ENCODE data around the gene PCDHGC4. TPM values are rescaled to one million over a fixed set of nuclear protein-coding genes. Genes with fewer than 3 reads are reported as not detected.

The PCDHGC4 gene
- total RNA-seq, 1 donor from 2014 or later: 3.6 TPM

DNA sequence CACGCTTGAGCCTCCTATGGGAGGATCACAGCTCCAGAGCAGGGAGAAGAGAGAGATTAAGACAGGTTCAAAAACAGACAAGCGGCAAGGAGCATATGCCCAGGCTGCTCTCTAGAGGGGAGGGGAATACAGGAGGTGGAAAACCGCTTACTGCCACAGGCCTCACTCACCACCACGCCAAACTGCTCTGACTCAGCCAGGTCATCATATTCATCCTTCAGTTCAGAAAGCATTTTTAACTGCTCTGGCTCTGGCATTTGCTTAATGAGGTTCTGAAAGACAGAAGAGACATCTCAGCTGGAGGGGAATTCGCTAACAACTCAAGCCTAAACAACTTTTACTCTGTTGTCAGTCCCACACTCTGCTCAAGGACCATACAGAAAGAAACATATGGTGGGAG, 44.2 kb downstream of the PCDHGC4 start:
- DNase-seq (ENCODE audit: low spot score): no peak

DNA sequence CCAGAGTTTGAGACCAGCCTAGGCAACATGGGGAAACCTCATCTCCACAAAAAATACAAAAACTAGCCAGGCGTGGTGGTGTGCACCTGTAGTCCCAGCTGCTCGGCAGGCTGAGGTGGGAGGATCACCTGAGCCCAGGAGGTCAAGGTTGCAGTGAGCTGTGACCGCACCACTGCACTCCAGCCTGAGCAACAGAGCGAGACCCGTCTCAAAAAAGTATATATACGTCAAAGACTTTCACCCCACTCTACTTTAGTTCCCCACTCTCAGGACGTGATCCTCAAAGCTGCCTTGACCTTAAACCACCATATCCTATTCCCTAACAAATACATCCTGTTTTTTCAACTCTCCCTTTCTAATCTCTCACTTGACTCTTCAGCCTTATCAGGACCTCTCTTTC, 45.0 kb downstream of the PCDHGC4 start:
- DNase-seq (ENCODE audit: low spot score): no peak

DNA sequence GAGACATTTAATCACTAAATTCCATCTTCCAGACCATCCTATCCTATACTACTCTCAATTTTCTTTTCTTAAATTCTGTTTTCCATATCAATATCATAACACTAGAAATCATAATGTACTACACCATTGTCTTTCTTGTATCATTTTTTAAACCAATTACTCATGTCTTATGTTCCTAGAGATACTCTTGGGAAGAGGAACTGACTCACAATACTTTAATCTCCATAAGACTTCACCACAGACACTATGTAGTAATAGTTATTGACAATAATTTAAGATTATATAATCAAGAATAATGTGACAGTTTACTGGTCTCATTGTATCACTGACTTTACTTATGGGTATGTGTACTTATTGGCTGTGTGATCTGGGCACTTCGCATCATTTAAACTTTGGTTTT, 47.9 kb downstream of the PCDHGC4 start:
- DNase-seq (ENCODE audit: low spot score): no peak

DNA sequence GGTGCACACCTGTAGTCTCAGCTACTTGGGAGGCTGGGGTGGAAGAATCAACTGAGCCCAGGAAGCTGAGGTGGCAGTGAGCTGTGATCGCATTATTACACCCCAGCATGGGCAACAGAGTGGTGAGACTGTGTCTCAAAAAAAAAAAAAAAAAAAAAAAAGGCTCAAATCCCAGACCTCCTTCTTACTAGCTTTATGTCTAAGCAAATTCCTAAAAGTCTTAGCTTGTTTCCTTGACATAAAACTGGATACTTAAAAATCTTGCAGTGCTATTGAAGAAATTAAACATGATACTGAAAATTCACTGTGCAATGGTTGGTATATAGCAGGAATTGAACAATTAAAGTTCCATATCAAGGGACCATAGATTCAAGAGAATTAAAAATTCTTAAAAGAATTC, 49.1 kb downstream of the PCDHGC4 start:
- no peak for DNase-seq (ENCODE audit: low spot score)

DNA sequence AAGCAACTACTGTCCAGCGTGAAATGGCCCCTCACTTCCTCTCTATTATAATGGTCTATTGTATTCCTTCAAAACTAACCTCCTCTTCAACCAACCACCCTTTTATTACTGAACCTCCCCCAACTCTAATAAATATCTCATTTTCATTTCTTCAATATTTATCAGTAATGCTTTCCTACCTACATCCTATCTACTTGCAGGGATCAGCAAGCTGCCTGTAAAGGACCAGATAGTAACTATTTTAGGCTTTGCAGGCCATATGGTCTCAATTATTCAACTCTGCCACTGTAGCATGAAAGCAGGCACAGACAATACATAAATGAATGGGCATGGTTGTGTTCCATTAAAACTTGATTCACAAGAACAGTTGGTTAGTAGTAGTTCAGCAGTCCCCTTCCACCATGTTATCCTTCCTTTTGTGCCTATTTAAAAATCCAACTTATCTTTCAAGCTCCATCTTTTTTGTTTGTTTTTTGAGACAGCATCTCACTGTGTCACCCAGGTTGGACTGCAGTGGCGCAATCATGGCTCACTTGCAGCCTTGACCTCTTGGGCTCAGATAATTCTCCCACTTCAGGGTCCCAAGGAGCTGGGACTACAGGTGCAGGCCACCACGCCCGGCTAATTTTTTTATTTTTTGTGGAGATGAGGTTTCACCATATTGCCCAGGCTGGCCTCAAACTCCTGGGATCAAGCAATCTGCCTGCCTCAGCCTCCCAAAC, 49.8 kb downstream of the PCDHGC4 start:
- no peak for DNase-seq (ENCODE audit: low spot score)

Other genes starting within 250 kb of the PCDHGC4 start
- 4.3 TPM for gene PCDHB15, start 239.6 kb upstream of the PCDHGC4 start, total RNA-seq
- gene SLC25A2, start 181.0 kb upstream of the PCDHGC4 start, total RNA-seq: 1.3 TPM
- 56.6 TPM for gene TAF7, start 164.2 kb upstream of the PCDHGC4 start, total RNA-seq
- 0.57 TPM for gene PCDHGA1, start 154.5 kb upstream of the PCDHGC4 start, total RNA-seq
- 2.6 TPM for gene PCDHGA2, start 146.3 kb upstream of the PCDHGC4 start, total RNA-seq
- 2.9 TPM for gene PCDHGA3, start 141.2 kb upstream of the PCDHGC4 start, total RNA-seq
- 3.0 TPM for gene PCDHGB1, start 134.9 kb upstream of the PCDHGC4 start, total RNA-seq
- 4.2 TPM for gene PCDHGA4, start 130.0 kb upstream of the PCDHGC4 start, total RNA-seq
- 4.3 TPM for gene PCDHGB2, start 125.0 kb upstream of the PCDHGC4 start, total RNA-seq
- gene PCDHGA5, start 120.9 kb upstream of the PCDHGC4 start, total RNA-seq: 4.6 TPM
- 3.2 TPM for gene PCDHGB3, start 114.8 kb upstream of the PCDHGC4 start, total RNA-seq
- gene PCDHGA6, start 111.1 kb upstream of the PCDHGC4 start, total RNA-seq: 6.1 TPM
- 5.8 TPM for gene PCDHGA7, start 102.3 kb upstream of the PCDHGC4 start, total RNA-seq
- 8.0 TPM for gene PCDHGB4, start 97.3 kb upstream of the PCDHGC4 start, total RNA-seq
- gene PCDHGA8, start 92.4 kb upstream of the PCDHGC4 start, total RNA-seq: 3.3 TPM
- gene PCDHGB5, start 87.1 kb upstream of the PCDHGC4 start, total RNA-seq: 12.1 TPM
- 8.9 TPM for gene PCDHGA9, start 82.3 kb upstream of the PCDHGC4 start, total RNA-seq
- 8.2 TPM for gene PCDHGB6, start 77.0 kb upstream of the PCDHGC4 start, total RNA-seq
- 7.4 TPM for gene PCDHGA10, start 72.0 kb upstream of the PCDHGC4 start, total RNA-seq
- 11.7 TPM for gene PCDHGB7, start 67.4 kb upstream of the PCDHGC4 start, total RNA-seq
- gene PCDHGA11, start 64.0 kb upstream of the PCDHGC4 start, total RNA-seq: 5.1 TPM
- 5.0 TPM for gene PCDHGA12, start 54.5 kb upstream of the PCDHGC4 start, total RNA-seq
- 52.6 TPM for gene PCDHGC3, start 9.1 kb upstream of the PCDHGC4 start, total RNA-seq
- gene PCDHGC5, start 4.1 kb downstream of the PCDHGC4 start, total RNA-seq: 2.8 TPM
- gene DIAPH1, start 134.0 kb downstream of the PCDHGC4 start, total RNA-seq: 86.5 TPM
- 56.0 TPM for gene HDAC3, start 151.8 kb downstream of the PCDHGC4 start, total RNA-seq
- gene RELL2, start 152.0 kb downstream of the PCDHGC4 start, total RNA-seq: 4.4 TPM
- gene FCHSD1, start 166.4 kb downstream of the PCDHGC4 start, total RNA-seq: 33.5 TPM
- gene ARAP3, start 197.2 kb downstream of the PCDHGC4 start, total RNA-seq: 39.2 TPM